ENCODE data around the gene GOPC. TPM values are rescaled to one million over a fixed set of nuclear protein-coding genes. Genes with fewer than 3 reads are reported as not detected.
"Not testable (repeated sequence)": the region's sequence is repeated elsewhere in the genome, so short reads cannot be mapped to it uniquely, and the experiment has no call there.

The GOPC gene
- total RNA-seq, 4 donors from 2014 or later: 16.6 to 23.9 (median 18.4) TPM

- Histone ChIP-seq H3K9me3 (no peaks in the 10 kb centered on the region), H3K4me1 (no peaks in the 10 kb centered on the region), H3K27ac (no peak overlapping the region), H3K36me3 (peaks cover 0 to 6% (median 0%) of the 10 kb centered on the region in 3 donors), H3K27me3 (no peaks in the 10 kb centered on the region), H3K4me3 (no peak overlapping the region)
- TF ChIP-seq POLR2A (IDR thresholded peaks at IDR 0.05): no peak
- TF ChIP-seq, protein P1, sequence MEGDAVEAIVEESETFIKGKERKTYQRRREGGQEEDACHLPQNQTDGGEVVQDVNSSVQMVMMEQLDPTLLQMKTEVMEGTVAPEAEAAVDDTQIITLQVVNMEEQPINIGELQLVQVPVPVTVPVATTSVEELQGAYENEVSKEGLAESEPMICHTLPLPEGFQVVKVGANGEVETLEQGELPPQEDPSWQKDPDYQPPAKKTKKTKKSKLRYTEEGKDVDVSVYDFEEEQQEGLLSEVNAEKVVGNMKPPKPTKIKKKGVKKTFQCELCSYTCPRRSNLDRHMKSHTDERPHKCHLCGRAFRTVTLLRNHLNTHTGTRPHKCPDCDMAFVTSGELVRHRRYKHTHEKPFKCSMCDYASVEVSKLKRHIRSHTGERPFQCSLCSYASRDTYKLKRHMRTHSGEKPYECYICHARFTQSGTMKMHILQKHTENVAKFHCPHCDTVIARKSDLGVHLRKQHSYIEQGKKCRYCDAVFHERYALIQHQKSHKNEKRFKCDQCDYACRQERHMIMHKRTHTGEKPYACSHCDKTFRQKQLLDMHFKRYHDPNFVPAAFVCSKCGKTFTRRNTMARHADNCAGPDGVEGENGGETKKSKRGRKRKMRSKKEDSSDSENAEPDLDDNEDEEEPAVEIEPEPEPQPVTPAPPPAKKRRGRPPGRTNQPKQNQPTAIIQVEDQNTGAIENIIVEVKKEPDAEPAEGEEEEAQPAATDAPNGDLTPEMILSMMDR (IDR thresholded peaks at IDR 0.05): no peak
- DNase-seq: no peak
These were observed 81.5 kb downstream of the GOPC start for GRCh38 chr6:117520603-117521395.

- no peaks in the 10 kb centered on the region for H3K9me3 ChIP-seq
- DNase-seq: no peak
- H3K27ac ChIP-seq: no peak overlapping the region
- peaks cover 0 to 6% (median 0%) of the 10 kb centered on the region in 3 donors for H3K36me3 ChIP-seq
- TF ChIP-seq POLR2A (IDR thresholded peaks at IDR 0.05): no peak
- TF ChIP-seq, protein P1 (IDR thresholded peaks at IDR 0.05): no peak
- no peak overlapping the region for H3K4me3 ChIP-seq
- no peaks in the 10 kb centered on the region for H3K4me1 ChIP-seq
- no peaks in the 10 kb centered on the region for H3K27me3 ChIP-seq
These were observed 83.4 kb downstream of the GOPC start for GRCh38 chr6:117518870-117519269.

DNA sequence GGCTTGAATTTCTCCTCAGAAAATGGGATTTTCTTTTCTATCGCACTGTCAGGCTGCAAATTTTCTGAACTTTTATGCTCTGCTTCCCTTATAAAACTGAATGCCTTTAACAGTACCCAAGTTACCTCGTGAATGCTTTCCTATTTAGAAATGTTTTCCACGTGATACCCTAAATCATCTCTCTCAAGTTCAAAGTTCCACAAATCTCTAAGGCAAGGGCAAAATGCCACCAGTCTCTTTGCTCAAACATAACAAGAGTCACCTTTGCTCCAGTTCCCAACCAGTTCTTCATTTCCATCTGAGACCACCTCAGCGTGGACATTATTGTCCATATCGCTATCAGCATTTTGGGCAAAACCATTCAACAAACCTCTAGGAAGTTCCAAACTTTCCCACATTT, 84.3 kb downstream of the GOPC start:
- H3K27me3 ChIP-seq, H3K27ac ChIP-seq, H3K36me3 ChIP-seq, DNase-seq, H3K4me3 ChIP-seq, H3K4me1 ChIP-seq, H3K9me3 ChIP-seq: not testable (repeated sequence)

- Histone ChIP-seq H3K27ac (no peak overlapping the region), H3K4me3 (no peak overlapping the region), H3K4me1 (no peaks in the 10 kb centered on the region), H3K27me3 (no peaks in the 10 kb centered on the region), H3K9me3 (no peaks in the 10 kb centered on the region), H3K36me3 (no peaks in the 10 kb centered on the region)
- DNase-seq: no peak
- TF ChIP-seq, protein P1 (IDR thresholded peaks at IDR 0.05): no peak
- no peak for TF ChIP-seq POLR2A (IDR thresholded peaks at IDR 0.05)
These were observed 87.0 kb downstream of the GOPC start for GRCh38 chr6:117515326-117515725.

DNA sequence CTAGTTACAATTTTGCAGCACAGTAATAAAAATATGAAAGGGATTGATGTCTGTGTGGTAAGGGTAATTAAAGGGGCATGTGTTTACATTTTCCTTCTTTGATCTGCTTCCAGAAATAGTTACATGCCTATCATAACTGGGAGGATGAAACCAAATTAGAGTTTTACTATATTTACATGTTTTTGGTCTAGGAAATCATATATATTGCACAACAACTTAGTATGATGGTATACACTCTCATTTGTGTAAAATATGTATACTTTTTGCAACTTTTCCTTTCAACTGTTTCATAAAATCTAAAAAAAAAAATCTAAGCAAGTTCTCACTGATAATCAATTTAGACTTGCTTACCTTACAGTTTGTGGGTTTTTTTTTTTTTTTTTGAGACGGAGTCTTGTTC, 87.7 kb downstream of the GOPC start:
- H3K27me3 ChIP-seq: no peaks in the 10 kb centered on the region
- TF ChIP-seq, protein P1 (IDR thresholded peaks at IDR 0.05): no peak
- no peak for TF ChIP-seq POLR2A (IDR thresholded peaks at IDR 0.05)
- no peak for DNase-seq
- H3K36me3 ChIP-seq: no peaks in the 10 kb centered on the region
- no peaks in the 10 kb centered on the region for H3K9me3 ChIP-seq
- no peaks in the 10 kb centered on the region for H3K4me1 ChIP-seq
- H3K27ac ChIP-seq: no peak overlapping the region
- H3K4me3 ChIP-seq: no peak overlapping the region

DNA sequence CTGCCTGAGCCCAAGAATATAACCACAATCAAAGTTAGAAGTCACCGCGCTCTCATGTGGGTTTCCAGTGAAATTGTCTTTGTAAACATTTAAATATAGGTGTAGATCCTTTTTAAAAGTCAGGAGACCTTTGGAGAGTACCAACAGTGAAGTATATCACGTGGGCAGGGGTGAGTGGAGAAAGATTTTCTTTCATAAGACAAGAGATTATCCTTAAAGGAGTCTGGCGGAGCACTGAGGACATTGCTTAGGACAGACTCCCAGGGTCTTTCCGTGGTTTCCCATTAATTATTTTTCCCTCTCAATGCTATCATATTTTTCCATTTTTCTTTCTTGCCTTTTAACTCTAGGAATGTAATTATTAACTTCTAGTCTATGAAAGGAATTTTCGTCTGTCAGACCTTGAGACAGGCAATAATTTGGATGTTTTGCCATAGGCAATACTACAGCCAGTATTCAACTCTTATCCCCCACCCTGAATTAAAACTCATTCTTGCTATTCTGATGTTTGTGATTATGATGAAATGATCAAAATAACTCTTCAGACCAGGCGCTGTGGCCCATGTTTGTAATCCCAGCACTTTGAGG, 88.4 kb downstream of the GOPC start:
- DNase-seq: no peak
- Histone ChIP-seq H3K4me1 (no peaks in the 10 kb centered on the region), H3K4me3 (no peak overlapping the region), H3K36me3 (no peaks in the 10 kb centered on the region), H3K27ac (no peak overlapping the region), H3K9me3 (no peaks in the 10 kb centered on the region), H3K27me3 (no peaks in the 10 kb centered on the region)
- TF ChIP-seq POLR2A (IDR thresholded peaks at IDR 0.05): no peak
- TF ChIP-seq, protein P1 (IDR thresholded peaks at IDR 0.05): no peak
